Stimulated activated CD8-positive, alpha-beta memory T cell treated with anti-CD3 and anti-CD28 coated beads, Interleukin-12 subunit alpha, Interleukin-12 subunit beta, amount 100 ng/mL, for 4 hours (primary cell): ENCODE measurements around the gene GCNT3.
"Not testable (repeated sequence)": the region's sequence is repeated elsewhere in the genome, so short reads cannot be mapped to it uniquely, and the experiment has no call there.

Experiments
- DNase-seq: peaks from one replicate; pipeline ENCODE4 v3.0.0-alpha.2; 2020; ENCODE audit warnings: low read depth

The GCNT3 gene

DNA sequence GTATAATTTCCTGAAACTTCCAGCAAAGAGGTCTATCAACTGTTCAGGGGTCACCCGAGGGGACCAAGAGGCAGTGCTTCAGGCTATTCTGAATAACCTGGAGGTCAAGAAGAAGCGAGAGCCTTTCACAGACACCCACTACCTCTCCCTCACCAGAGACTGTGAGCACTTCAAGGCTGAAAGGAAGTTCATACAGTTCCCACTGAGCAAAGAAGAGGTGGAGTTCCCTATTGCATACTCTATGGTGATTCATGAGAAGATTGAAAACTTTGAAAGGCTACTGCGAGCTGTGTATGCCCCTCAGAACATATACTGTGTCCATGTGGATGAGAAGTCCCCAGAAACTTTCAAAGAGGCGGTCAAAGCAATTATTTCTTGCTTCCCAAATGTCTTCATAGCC lies 6.8 kb downstream of the GCNT3 start:
- DNase-seq: no peak

DNA sequence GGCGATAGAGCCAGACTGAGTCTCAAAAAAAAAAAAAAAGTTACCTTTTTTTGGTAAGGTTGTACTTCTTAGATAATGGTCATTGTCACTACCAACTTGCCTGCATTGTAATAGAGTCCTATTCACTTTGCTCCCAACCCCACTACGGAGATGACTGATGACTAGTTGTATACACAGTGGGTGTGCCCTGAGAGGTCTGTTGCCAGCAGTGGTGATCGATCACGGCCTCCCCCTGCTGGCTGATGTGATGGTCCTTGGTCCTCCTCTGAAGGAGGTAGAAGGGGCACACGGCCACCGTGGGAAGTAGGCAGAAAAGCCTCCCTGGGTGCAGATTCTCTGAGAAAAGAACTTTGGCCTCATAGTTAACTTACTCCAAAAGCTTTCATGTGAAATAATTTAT lies 10.7 kb downstream of the GCNT3 start:
- DNase-seq: no peak

DNA sequence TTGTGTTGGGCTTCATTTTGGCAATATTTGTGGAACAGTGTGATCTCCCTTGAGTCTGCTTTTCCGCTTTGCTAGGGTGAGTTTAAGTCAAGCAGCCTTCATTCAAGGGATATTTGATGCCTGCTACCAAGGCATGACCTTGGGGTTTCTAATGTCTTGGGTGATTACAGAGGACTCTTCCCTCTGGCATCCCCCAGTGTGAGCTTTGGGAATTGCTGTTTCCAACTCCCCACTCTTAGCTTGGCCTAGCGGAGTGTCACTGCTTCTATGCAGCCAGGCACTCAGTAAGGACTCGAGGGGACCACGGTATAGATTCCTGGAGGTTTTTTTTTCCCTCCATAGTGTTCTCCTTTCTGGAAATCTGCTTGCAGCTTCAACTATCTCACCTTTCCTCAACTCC lies 21.1 kb downstream of the GCNT3 start:
- no peak for DNase-seq

- DNase-seq: no peak
Observed at GRCh38 chr15:59636184-59636583, 24.6 kb downstream of the GCNT3 start.

GRCh38 chr15:59637507-59637906 lies 25.9 kb downstream of the GCNT3 start:
- not testable (repeated sequence) for DNase-seq

GRCh38 chr15:59642351-59642750 lies 30.8 kb downstream of the GCNT3 start:
- DNase-seq: no peak

GRCh38 chr15:59644756-59645155 lies 33.2 kb downstream of the GCNT3 start:
- DNase-seq: no peak

- not testable (repeated sequence) for DNase-seq
Observed at GRCh38 chr15:59645812-59646211, 34.2 kb downstream of the GCNT3 start.

DNA sequence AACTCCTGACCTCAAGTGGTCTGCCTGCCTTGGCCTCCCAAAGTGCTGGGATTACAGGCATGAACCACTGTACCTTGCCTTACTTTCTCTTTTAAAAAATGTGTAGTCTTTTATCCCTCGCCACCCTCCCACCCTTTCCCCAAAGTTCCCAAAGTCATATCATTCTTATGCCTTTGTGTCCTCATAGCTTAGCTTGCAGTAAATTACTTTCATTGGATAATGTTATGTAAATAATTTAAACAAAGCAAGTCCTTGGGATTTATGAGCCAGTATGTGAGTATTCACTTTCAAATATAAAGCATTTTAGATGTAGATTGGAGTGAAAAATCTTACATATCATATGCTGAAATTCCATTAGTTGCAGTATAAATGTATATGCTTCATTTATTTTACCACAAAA lies 34.7 kb downstream of the GCNT3 start:
- DNase-seq: no peak

- DNase-seq: no peak
Observed at GRCh38 chr15:59647085-59647484, 35.5 kb downstream of the GCNT3 start.

- no peak for DNase-seq
Observed at GRCh38 chr15:59649603-59650002, 38.0 kb downstream of the GCNT3 start.

DNA sequence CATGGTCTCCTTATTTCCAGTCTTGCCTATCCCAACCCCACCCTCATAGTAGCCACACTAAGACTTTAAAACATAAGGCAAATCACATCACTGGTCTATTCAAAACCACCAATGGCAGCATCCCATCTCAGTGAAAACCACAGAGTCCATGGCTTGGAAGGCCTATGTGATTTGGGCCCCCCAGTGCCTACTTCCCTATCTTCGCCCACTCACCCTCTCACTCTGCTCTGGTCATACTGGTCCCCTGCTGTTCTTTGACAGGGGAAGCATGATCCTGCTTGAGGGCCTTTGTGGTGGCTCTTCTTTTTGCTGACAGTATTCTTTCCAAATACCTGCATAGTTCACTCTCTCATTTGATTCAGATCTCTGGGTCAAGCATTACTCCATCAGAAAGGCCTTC lies 42.5 kb downstream of the GCNT3 start:
- DNase-seq: no peak

DNA sequence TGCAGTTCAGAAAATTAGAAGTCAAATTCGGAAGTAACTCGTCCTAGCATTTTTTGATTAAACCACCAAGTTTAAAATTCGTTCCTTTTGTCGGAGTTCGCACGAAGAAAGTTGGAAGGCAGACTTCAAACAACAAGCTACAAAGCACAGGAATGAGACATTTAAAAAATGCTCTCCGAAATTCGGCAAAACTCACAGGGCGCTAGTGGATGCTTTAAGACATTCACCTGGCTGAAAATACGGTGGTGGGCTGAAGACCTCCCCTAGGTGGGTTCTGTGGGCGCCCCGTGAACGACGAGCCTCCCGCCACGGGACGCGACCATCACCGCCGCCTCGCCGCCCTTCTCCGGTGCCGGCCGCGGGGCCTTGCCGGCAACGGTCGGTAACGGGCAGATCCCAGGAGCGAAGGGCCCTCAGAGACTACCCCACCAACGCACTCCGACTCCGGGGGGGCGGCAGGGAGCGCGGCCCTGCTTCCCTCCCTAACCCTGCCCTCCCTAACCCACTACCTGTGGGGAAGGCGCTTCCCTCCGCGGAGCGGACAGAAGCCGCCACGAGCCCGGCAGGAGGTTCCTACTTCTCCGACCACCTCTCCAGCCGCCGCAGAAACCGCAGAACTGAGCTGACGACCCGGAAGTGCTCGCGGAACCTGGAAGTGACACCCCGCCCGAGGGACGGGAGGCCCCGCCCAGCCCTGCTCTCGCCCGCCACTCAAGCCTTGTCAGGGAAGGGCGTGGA lies 45.5 kb downstream of the GCNT3 start, which contains the start of gene GTF2A2:
Gene GTF2A2 (minus strand): TSS at position 619 of the 738 bp plus-strand sequence. CDS start 5,238 bp downstream, outside the sequence.
- DNase-seq: peak; percentile 88

DNA sequence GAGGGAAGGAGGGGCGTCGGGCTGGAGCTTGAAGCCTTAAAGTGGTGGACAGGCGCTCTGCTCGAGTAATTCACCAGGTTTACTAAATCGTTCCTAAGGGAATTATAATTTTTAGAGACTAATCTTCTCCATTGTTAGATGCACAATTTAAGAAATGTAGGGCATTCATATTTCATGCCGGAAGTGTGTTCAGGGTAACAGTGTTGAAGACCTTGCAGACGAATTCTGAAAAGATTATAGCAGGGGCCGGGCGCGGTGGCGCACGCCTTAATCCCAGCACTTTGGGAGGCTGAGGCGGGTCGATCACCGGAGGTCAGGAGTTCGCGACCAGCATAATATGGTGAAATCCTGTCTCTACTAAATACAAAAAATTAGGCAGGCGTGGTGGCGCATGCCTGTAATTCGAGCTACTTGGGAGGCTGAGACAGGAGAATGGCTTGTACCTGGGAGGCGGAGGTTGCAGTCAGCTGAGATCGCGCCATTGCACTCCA lies 46.1 kb downstream of the GCNT3 start:
- no peak for DNase-seq

DNA sequence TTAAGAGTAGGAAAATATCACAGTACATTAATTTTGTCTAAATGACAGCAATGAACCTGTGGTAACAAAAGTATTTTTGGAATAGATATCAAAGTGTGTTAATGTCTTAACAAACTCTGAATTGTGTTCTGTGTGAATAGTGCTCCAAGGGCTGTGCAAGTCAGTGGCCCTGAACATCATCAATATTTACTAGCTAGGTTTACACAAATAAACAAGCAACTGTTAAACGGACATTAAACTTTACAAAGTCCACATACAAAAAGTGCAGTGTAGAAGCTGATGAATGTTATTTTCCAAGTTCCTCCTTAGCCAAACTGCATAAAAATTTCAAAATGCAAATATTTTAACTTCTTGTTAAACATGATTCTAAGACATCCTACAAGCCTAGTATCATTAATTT lies 47.8 kb downstream of the GCNT3 start:
- DNase-seq: no peak

DNA sequence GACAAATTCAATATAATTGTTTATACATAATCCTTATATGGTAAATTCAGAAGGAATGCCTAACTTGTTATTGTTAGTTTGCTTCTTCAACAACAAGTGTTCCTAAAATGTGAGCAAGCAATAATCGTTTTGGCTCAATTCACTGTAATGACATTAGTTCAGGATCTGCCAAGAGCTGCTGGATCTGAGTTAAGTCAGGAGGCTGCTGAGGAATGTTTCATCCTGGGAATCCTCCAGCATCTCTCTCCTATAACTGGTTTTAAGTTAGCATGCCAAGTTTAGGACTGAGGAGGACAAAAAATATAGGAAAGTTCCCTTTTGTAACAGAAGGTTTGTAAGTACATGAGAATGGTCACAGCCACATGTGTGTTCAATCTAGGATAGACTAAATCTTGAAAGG lies 50.7 kb downstream of the GCNT3 start:
- DNase-seq: no peak

DNA sequence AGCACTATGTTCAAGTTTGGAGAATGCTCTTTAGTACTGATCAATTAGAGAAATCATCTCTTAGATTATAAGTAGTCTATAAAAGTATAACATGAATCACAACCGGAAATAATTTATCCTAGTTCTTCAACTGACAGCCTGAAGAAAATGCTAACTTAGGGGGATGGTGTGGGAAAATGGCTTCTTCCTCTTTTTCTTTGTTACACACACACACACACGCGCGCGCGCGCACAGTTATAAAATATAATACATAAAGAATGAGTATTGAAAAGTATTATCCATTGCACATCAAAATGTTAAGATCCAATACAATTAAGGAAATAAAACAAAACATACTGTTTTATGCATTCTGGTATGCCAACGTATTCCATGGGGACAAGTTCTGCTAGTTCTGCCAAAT lies 57.0 kb downstream of the GCNT3 start:
- DNase-seq: no peak
